Measurements from ENCODE around the gene C3orf70. TPM values are rescaled to one million over a fixed set of nuclear protein-coding genes. Genes with fewer than 3 reads are reported as not detected.

Gene C3orf70
- total and polyA plus RNA-seq, 8 donors: 0.22 to 0.90 (median 0.36) TPM

DNA sequence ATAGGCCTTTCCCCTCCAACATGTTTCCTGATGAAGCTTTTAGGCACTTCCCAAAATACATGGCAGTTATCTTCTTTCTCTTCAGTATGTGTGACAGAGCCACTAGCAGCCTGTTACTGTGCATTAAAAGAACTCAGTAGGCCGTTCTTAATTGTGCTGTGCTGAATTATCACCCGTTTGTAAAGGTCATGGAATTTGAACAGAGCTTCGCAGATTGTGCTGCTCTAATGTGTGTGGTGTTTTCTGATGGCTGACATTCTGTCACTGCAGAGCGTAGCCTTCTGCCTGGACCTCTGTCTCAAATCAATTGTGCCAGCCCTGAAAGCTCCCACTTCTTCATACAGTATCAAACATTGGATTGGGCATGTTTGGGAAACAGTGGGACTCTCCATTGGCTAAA, 111.3 kb downstream of the C3orf70 start:
- FAIRE-seq: no peak
- DNase-seq: no peak
- TF ChIP-seq, protein P1, sequence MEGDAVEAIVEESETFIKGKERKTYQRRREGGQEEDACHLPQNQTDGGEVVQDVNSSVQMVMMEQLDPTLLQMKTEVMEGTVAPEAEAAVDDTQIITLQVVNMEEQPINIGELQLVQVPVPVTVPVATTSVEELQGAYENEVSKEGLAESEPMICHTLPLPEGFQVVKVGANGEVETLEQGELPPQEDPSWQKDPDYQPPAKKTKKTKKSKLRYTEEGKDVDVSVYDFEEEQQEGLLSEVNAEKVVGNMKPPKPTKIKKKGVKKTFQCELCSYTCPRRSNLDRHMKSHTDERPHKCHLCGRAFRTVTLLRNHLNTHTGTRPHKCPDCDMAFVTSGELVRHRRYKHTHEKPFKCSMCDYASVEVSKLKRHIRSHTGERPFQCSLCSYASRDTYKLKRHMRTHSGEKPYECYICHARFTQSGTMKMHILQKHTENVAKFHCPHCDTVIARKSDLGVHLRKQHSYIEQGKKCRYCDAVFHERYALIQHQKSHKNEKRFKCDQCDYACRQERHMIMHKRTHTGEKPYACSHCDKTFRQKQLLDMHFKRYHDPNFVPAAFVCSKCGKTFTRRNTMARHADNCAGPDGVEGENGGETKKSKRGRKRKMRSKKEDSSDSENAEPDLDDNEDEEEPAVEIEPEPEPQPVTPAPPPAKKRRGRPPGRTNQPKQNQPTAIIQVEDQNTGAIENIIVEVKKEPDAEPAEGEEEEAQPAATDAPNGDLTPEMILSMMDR (IDR thresholded peaks at IDR 0.05): no peak
- intact Hi-C loops (cut with DNase I): no loop called here
- Histone ChIP-seq H3K4me1 (peaks cover 0 to 5% (median 0%) of the 10 kb centered on the region in 3 donors), H3K9me3 (no peaks in the 10 kb centered on the region), H3K4me3 (no peak overlapping the region), H3K27ac (no peak overlapping the region), H3K36me3 (no peaks in the 10 kb centered on the region), H3K27me3 (no peaks in the 10 kb centered on the region)
- WGBS, 2 donors: 94% methylated on average over 4 of the region's 4 CpGs
- ATAC-seq: no peak

DNA sequence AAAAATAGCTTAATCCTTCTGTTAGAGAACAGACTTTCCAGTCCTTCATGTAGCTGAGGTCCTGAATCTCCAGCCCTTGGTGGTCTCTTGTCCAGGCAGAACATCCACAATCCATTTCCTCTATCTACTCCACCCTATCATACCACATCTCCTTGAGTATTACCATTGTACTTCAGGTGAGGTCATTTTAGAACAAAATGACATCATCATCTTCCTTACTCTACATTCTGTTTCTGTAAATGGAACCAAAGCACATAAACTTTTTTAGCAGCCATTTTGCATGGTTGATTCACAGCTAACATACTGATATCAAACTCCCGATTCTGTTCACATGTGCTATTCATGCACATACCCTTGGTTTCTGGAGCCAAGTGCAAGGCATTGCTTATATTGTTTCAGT, 112.4 kb downstream of the C3orf70 start:
- ATAC-seq: no peak
- FAIRE-seq: no peak
- no peaks in the 10 kb centered on the region for H3K4me1 ChIP-seq
- TF ChIP-seq, protein P1 (IDR thresholded peaks at IDR 0.05): no peak
- H3K27me3 ChIP-seq: no peaks in the 10 kb centered on the region
- WGBS, 2 donors: 93 to 100% methylated on average over 1 of the region's 1 CpG
- intact Hi-C loops (cut with DNase I): no loop called here
- no peak overlapping the region for H3K4me3 ChIP-seq
- no peaks in the 10 kb centered on the region for H3K36me3 ChIP-seq
- no peak for DNase-seq
- H3K9me3 ChIP-seq: no peaks in the 10 kb centered on the region
- H3K27ac ChIP-seq: no peak overlapping the region

DNA sequence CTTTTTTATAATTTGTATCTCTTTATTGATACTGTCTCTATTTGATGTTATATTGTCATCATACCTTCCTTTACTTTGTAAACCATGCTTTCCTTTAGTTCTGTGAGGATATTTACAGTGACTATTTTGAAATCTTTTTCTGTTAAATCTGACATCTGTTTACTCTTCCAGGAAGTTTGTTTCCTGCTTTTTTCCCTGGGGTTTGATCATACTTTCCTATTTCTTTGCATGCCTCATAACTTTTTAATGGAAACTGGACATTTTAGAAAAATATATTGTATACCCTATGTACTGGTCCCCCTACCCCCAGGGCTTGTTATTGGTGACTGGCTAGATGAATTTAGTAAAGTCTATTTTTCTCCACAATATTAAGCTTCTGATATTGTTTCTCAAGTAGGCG, 115.1 kb downstream of the C3orf70 start:
- intact Hi-C loops (cut with DNase I): no loop called here
- DNase-seq: no peak
- Histone ChIP-seq H3K36me3 (no peaks in the 10 kb centered on the region), H3K4me1 (no peaks in the 10 kb centered on the region), H3K27me3 (no peaks in the 10 kb centered on the region), H3K4me3 (no peak overlapping the region), H3K9me3 (no peaks in the 10 kb centered on the region), H3K27ac (no peak overlapping the region)
- FAIRE-seq: no peak
- WGBS, 2 donors: 93 to 97% methylated on average over 1 of the region's 1 CpG
- no peak for ATAC-seq
- TF ChIP-seq, protein P1 (IDR thresholded peaks at IDR 0.05): no peak

GRCh38 chr3:185030951-185031350, 121.9 kb downstream of the C3orf70 start:
- no peak overlapping the region for H3K27ac ChIP-seq
- no peak for FAIRE-seq

GRCh38 chr3:185030399-185030798, 122.5 kb downstream of the C3orf70 start:
- no peaks in the 10 kb centered on the region for H3K9me3 ChIP-seq
- ATAC-seq (no peak), FAIRE-seq (no peak), DNase-seq (no peak)
- no peaks in the 10 kb centered on the region for H3K4me1 ChIP-seq
- no peaks in the 10 kb centered on the region for H3K27me3 ChIP-seq
- intact Hi-C loops (cut with DNase I): no loop called here
- 95 to 97% methylated on average over 3 of the region's 3 CpGs for WGBS, 2 donors
- TF ChIP-seq, protein P1 (IDR thresholded peaks at IDR 0.05): no peak
- H3K36me3 ChIP-seq: no peaks in the 10 kb centered on the region
- H3K27ac ChIP-seq: no peak overlapping the region
- no peak overlapping the region for H3K4me3 ChIP-seq

More at GRCh38 chr3:185030951-185031350, 121.9 kb downstream of the C3orf70 start:
- ATAC-seq: no peak
- TF ChIP-seq, protein P1 (IDR thresholded peaks at IDR 0.05): no peak
- no peaks in the 10 kb centered on the region for H3K36me3 ChIP-seq
- no peak for DNase-seq
- WGBS, 2 donors: 85 to 91% methylated on average over 3 of the region's 3 CpGs
- H3K4me3 ChIP-seq: no peak overlapping the region
- intact Hi-C loops (cut with DNase I): no loop called here
- no peaks in the 10 kb centered on the region for H3K27me3 ChIP-seq
- H3K9me3 ChIP-seq: no peaks in the 10 kb centered on the region
- H3K4me1 ChIP-seq: no peaks in the 10 kb centered on the region
